Panc1 (cell line): ENCODE data around the gene MLN.

ENCODE experiments used
- CTCF ChIP-seq: fragments of 450-650 bp; IDR thresholded peaks from 2 replicates; pipeline ENCODE4 v1.5.1; 2017; ENCODE audit warnings: mild to moderate bottlenecking
- POLR2AphosphoS5 ChIP-seq: IDR thresholded peaks from 2 replicates; pipeline ENCODE4 v1.6.1; 2012; ENCODE audit warnings: mild to moderate bottlenecking, low read depth, low read length, moderate library complexity
- REST ChIP-seq, 2 experiments: IDR thresholded peaks; 2 replicates each; pipeline ENCODE4 v1.6.1; 2011 to 2012; ENCODE audit warnings: low read depth in 2 of 2, control low read depth in 1 of 2, low read length in 1 of 2, mild to moderate bottlenecking in 1 of 2, moderate library complexity in 1 of 2; ENCODE audit not compliant: insufficient read depth in 1 of 2
- SIN3A ChIP-seq: IDR thresholded peaks from 2 replicates; pipeline ENCODE4 v1.6.1; 2012; ENCODE audit warnings: low read depth, mild to moderate bottlenecking, low read length, moderate library complexity, borderline replicate concordance; ENCODE audit not compliant: insufficient read depth

GRCh38 chr6:33765368-33765767, 38.4 kb downstream of the MLN start:
- TF ChIP-seq CTCF = no peak
- no peak for TF ChIP-seq REST (IDR thresholded peaks at IDR 0.05; ENCODE audit: insufficient read depth in 1 of 2, low read depth in 2 of 2, low read length in 1 of 2)
- TF ChIP-seq SIN3A = no peak
- no peak for TF ChIP-seq POLR2AphosphoS5
